Ovary (tissue), 3 donors: ENCODE results near the gene OLFML2A.

Experiments
- CTCF ChIP-seq, 3 donors: fragments of 450-650 bp in 2 of 3; fragments of 200-600 bp in 1 of 3; IDR thresholded peaks; one replicate each; pipeline versions ENCODE4 v1.5.1 to v1.8.0; 2016 to 2022; ENCODE audit warnings: antibody characterized with exemption in 3 of 3, mild to moderate bottlenecking in 1 of 3
- EP300 ChIP-seq: sonication (generic); formaldehyde crosslinking; IDR thresholded peaks from one replicate; pipeline ENCODE4 v1.6.1; 2017; ENCODE audit warnings: antibody characterized with exemption
- POLR2A ChIP-seq: fragments of 450-650 bp; IDR thresholded peaks from one replicate; pipeline ENCODE4 v1.6.1; 2017; ENCODE audit warnings: antibody characterized with exemption, mild to moderate bottlenecking, moderate library complexity
- donor health status: DM: no; HTN: no; CAD: no.

- TF ChIP-seq CTCF (IDR thresholded peaks at IDR 0.05): no peak
- no peak for TF ChIP-seq POLR2A
- no peak for TF ChIP-seq EP300
Observed at GRCh38 chr9:124834591-124834990, 57.7 kb downstream of the OLFML2A start.
